ENCODE results near the gene CHST14.

Gene CHST14

DNA sequence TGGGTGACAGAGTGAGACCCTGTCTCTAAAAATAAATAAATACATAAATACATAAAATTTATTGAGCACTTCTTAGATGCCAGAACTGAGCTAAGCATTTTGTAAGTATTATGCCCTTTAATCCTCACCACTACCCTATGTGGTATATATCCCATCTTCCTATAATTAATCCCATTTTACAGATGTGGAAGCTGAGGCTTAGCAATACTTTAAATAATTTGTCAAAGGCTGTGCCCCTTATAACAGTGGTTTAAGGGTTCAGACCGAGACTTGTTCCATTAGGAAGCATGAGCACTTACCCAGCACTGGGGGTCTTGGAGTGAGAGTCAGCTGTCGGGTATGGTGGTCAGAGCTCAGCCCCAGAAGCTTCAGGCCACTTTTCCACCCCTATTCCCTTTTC, 7.5 kb upstream of the CHST14 start:
- DNase-seq (ENCODE audit: low read depth), result no peak
- H3K4me3 ChIP-seq (ENCODE audit: low read depth, low read length), result no peak overlapping the region
- TF ChIP-seq, protein P1, sequence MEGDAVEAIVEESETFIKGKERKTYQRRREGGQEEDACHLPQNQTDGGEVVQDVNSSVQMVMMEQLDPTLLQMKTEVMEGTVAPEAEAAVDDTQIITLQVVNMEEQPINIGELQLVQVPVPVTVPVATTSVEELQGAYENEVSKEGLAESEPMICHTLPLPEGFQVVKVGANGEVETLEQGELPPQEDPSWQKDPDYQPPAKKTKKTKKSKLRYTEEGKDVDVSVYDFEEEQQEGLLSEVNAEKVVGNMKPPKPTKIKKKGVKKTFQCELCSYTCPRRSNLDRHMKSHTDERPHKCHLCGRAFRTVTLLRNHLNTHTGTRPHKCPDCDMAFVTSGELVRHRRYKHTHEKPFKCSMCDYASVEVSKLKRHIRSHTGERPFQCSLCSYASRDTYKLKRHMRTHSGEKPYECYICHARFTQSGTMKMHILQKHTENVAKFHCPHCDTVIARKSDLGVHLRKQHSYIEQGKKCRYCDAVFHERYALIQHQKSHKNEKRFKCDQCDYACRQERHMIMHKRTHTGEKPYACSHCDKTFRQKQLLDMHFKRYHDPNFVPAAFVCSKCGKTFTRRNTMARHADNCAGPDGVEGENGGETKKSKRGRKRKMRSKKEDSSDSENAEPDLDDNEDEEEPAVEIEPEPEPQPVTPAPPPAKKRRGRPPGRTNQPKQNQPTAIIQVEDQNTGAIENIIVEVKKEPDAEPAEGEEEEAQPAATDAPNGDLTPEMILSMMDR (IDR thresholded peaks at IDR 0.05; ENCODE audit: low read depth, low read length, missing control alignments), result no peak

DNA sequence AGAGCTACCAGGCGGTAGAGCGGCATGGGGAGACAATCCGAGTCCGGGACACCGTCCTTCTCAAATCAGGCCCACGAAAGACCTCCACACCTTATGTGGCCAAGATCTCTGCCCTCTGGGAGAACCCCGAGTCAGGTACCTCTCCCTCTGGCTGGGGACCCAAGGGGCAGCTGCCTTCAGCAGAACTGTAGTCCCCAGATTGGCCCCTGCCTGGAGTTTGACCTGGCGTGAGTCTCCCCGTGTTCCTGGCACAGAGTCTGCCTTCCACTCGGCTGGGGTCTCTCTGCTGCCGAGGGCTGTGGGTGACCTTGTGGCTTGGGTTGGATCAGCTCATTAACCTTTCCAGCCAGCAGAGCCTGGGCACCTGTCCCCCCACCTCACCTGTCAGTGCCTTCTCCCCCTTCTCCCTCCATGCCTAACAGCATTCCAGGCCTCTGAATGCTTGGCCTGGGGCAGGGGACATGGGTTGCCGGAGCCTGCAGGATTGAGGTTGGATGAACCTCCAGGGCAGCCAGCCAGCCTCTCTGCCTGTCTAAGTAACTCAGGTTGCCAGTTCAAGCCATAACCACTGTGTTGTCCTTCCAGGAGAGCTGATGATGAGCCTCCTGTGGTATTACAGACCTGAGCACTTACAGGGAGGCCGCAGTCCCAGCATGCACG, 6.8 kb upstream of the CHST14 start:
- no peak for DNase-seq (ENCODE audit: low read depth)
- TF ChIP-seq, protein P1 (IDR thresholded peaks at IDR 0.05; ENCODE audit: low read depth, low read length, missing control alignments), result no peak
- no peak overlapping the region for H3K4me3 ChIP-seq (ENCODE audit: low read depth, low read length)

DNA sequence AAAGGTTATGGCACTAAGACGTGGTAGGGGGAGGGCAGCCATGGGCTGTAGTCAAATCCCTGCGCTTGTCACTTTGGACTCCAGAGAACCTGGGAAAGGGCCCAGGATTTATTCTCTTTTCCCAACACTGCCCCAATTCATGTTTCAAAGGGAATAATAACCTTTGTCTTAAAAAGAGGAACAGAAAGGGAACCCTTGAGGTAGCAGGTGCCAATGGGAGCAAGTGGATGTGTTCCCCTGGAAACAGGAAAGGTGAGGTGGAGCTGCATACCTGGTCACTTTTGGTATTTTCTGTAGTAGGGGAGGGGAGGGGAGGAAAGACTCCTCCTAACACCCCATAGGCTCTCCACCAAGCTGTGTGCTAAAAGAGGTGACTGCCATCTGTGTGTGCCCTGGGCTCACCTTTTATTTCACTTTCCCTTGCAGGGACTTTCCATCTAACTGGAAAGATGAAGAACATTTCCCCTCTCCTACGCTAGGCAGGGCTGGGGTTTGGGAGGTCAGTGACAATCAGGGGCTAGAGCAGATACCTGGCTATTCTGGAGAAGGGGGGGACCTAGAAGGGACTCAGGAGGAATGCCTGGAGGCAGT, 6.1 kb upstream of the CHST14 start:
- TF ChIP-seq, protein P1 (IDR thresholded peaks at IDR 0.05; ENCODE audit: low read depth, low read length, missing control alignments), result no peak
- no peak overlapping the region for H3K4me3 ChIP-seq (ENCODE audit: low read depth, low read length)
- no peak for DNase-seq (ENCODE audit: low read depth)

DNA sequence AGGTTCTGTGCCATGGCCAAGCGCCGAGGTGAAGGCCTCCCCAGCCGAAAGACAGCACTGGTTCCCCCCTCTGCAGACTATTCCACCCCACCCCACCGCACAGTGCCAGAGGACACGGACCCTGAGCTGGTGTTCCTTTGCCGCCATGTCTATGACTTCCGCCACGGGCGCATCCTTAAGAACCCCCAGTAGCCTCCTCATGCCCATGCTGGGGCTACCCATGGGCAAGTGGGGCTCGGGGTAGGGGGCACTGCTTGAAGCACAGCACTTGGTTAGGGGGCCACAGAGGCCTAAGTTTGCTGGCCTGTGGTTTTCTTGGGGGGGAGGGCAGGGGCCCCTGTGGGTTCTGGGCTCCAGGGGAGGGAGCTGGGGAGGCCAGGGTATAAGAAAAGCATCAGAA, 4.8 kb upstream of the CHST14 start:
- no peak overlapping the region for H3K4me3 ChIP-seq (ENCODE audit: low read depth, low read length)
- TF ChIP-seq, protein P1 (IDR thresholded peaks at IDR 0.05; ENCODE audit: low read depth, low read length, missing control alignments), result no peak
- DNase-seq (ENCODE audit: low read depth), result no peak

DNA sequence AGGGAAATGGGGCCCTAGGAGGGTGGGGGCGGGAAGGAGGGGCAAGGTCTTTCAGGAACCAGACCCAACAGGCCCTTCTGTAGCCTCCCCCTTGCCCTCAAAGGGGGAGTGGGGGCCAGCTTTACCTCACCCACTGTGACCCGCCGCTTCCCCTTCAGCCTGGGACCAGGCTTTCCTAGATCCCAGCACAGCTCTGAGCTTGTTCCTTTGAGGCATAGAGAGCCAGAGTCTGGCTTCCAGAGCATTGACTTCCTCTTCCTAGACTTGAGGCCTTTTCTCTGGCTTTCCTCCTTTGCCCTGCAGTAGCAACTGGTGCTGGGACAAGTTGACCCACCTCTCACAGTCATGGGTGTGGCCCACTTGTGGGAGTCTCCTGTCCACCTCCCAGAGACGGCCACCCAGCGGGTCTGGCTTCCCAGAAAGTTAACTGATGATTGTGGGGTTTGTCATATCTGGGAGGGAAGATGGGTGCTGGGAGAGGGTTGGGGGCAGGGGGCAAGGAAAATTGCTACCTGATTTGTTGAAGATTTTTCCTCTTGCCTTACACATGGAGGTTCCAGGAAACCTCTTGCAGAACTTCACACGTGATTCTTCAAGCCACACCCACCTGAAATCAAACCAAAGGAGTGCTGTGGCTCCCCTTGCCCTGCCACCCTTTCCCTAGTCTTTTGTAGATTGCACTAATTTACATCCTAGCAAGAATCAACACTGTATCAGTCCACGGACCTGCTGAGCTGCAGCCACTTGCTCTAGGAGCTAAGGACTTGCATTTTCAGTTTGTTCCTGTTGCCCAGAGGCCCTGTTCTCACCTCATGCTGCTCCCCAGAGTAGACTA, 4.1 kb upstream of the CHST14 start:
- DNase-seq (ENCODE audit: low read depth), result no peak
- no peak overlapping the region for H3K4me3 ChIP-seq (ENCODE audit: low read depth, low read length)
- TF ChIP-seq, protein P1 (IDR thresholded peaks at IDR 0.05; ENCODE audit: low read depth, low read length, missing control alignments), result no peak

DNA sequence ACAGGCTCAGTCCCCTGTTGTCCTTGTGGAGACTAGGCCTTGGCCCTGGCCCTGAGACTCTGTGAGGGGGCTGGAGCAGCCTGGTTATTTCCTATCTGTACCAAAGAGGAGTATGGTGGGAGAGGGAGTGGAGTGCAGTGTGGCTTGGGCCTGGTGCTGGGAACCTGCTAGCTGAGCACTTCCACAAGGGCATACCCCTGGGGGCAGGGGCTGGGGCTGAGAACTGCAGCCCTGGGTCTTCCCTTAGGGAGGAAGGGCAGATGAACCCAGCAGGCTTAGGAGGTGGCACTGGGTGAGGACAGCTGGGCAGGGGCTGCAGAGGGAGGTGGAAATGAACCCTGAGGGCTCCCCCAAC, 3.5 kb upstream of the CHST14 start:
- DNase-seq (ENCODE audit: low read depth), result no peak
- no peak overlapping the region for H3K4me3 ChIP-seq (ENCODE audit: low read depth, low read length)
- TF ChIP-seq, protein P1 (IDR thresholded peaks at IDR 0.05; ENCODE audit: low read depth, low read length, missing control alignments), result no peak
